Common myeloid progenitor, CD34-positive (primary cell): Measurements from ENCODE around the gene TRMU.
A peak's percentile ranks its signal among the peaks of the same experiment; 100 is the strongest.

Experiments
- CTCF ChIA-PET: fragments of 350-600 bp; sonication (Branson Sonifier 250); formaldehyde crosslinking; loops from one replicate; lab custom pipeline; 2021; ENCODE audit warnings: antibody characterized with exemption; lab: Charles Lee
- POLR2A ChIA-PET: fragments of 350-600 bp; sonication (Branson Sonifier 250); formaldehyde crosslinking; loops from one replicate; lab custom pipeline; 2021; ENCODE audit warnings: antibody characterized with exemption; lab: Charles Lee
- DNase-seq, 3 donors: peaks; one replicate each; pipeline versions ENCODE4 v3.0.0 to v3.0.0-alpha.2; 2013
- H3K27ac ChIP-seq, 2 experiments: 1 replicate in 1 of 2; 2 replicates in 1 of 2; pipeline ENCODE4 v1.7.0; 2013; ENCODE audit warnings: inconsistent platforms in 2 of 2, low read length in 2 of 2, mild to moderate bottlenecking in 2 of 2, low read depth in 1 of 2, moderate library complexity in 1 of 2; ENCODE audit not compliant: severe bottlenecking in 2 of 2, insufficient read depth in 1 of 2, poor library complexity in 1 of 2
- H3K27me3 ChIP-seq, 5 experiments: replicated peaks in 2 of 5; 1 replicate in 3 of 5; 2 replicates in 2 of 5; pipeline versions ENCODE4 v1.6.1 to v1.7.0; 2013; ENCODE audit warnings: low read length in 4 of 5, mild to moderate bottlenecking in 2 of 5, moderate library complexity in 2 of 5, inconsistent platforms in 1 of 5; ENCODE audit not compliant: insufficient read depth in 5 of 5, control insufficient read depth in 4 of 5
- H3K36me3 ChIP-seq, 4 experiments: 1 replicate in 2 of 4; 2 replicates in 2 of 4; pipeline versions ENCODE4 v1.6.1 to v1.7.0; 2013; ENCODE audit warnings: low read length in 3 of 4, control low read depth in 1 of 4, mild to moderate bottlenecking in 1 of 4; ENCODE audit not compliant: control insufficient read depth in 4 of 4, insufficient read depth in 4 of 4
- H3K4me1 ChIP-seq, 4 experiments: 1 replicate in 3 of 4; 2 replicates in 1 of 4; pipeline versions ENCODE4 v1.6.1 to v1.7.1; 2013; ENCODE audit warnings: low read length in 3 of 4, mild to moderate bottlenecking in 3 of 4, control low read depth in 1 of 4, inconsistent platforms in 1 of 4, moderate library complexity in 1 of 4; ENCODE audit not compliant: control insufficient read depth in 4 of 4, insufficient read depth in 4 of 4; ENCODE audit errors: control extremely low read depth in 1 of 4
- H3K4me3 ChIP-seq, 7 experiments: 1 replicate in 4 of 7; 2 replicates in 3 of 7; pipeline versions ENCODE4 v1.5.1 to v1.7.0; 2013; ENCODE audit warnings: mild to moderate bottlenecking in 7 of 7, low read length in 6 of 7, moderate library complexity in 6 of 7, inconsistent platforms in 2 of 7, low read depth in 2 of 7, control low read depth in 1 of 7; ENCODE audit not compliant: insufficient read depth in 4 of 7, control insufficient read depth in 1 of 7; ENCODE audit errors: extremely low read depth in 1 of 7
- H3K9me3 ChIP-seq, 5 experiments: 1 replicate in 4 of 5; 2 replicates in 1 of 5; pipeline versions ENCODE4 v1.6.1 to v1.7.1; 2013; ENCODE audit warnings: low read length in 4 of 5, mild to moderate bottlenecking in 2 of 5, inconsistent platforms in 1 of 5, low read depth in 1 of 5, moderate library complexity in 1 of 5; ENCODE audit not compliant: control insufficient read depth in 4 of 5, insufficient read depth in 2 of 5; ENCODE audit errors: control extremely low read depth in 1 of 5
- WGBS: methylation state at CpG from one replicate; pipeline ENCODE4 v1.1.5; 2013; ENCODE audit not compliant: insufficient coverage; 5-methylcytosine and 5-hydroxymethylcytosine counted together

TRMU gene

GRCh38 chr22:46294784-46295183 is 40.7 kb upstream of the TRMU start:
- peaks cover 0 to 30% (median 11%) of the 10 kb centered on the region in 4 experiments for H3K36me3 ChIP-seq
- WGBS: 100% methylated on average over 2 of the region's 2 CpGs
- H3K4me1 ChIP-seq: peaks cover 5 to 53% (median 37%) of the 10 kb centered on the region in 4 experiments
- POLR2A ChIA-PET: no interaction called here
- CTCF ChIA-PET: interaction anchor here (1.7 kb wide), 1 partner anchor 20 kb away, joined by 7 read pairs; no protein-coding TSS in a partner anchor
- H3K9me3 ChIP-seq: peaks cover 0 to 3% (median 0%) of the 10 kb centered on the region in 5 experiments
- no peak overlapping the region for H3K4me3 ChIP-seq
- H3K27me3 ChIP-seq: no peaks in the 10 kb centered on the region
- DNase-seq: no peak
- no peak overlapping the region for H3K27ac ChIP-seq

- WGBS: 92% methylated on average over 4 of the region's 4 CpGs
- Histone ChIP-seq H3K27ac (peak overlapping the region in 1 of 2 experiments; percentile 83), H3K27me3 (no peaks in the 10 kb centered on the region), H3K4me3 (peak overlapping the region in 3 of 7 experiments; percentile 75 to 87 (median 82)), H3K9me3 (peaks cover 0 to 3% (median 0%) of the 10 kb centered on the region in 5 experiments), H3K4me1 (peaks cover 5 to 47% (median 37%) of the 10 kb centered on the region in 4 experiments), H3K36me3 (peaks cover 0 to 29% (median 11%) of the 10 kb centered on the region in 4 experiments)
- ChIA-PET POLR2A (interaction anchor here (1.2 kb wide), 1 partner anchor 45 kb away, joined by 4 read pairs; the partner anchor contains the start of gene CDPF1), CTCF (interaction anchor here (0.9 to 1.7 kb wide), 9 partner anchors 16 to 175 kb away, joined by 3 to 7 read pairs (median 5); partner anchors contain the start of genes PKDREJ and TTC38)
- DNase-seq: no peak
Measured at GRCh38 chr22:46295277-46295971, 40.1 kb upstream of the TRMU start.

- peak within 1 kb of the TSS; percentile 43 to 87 (median 75) for H3K4me3 ChIP-seq
- H3K36me3 ChIP-seq: peaks cover 2 to 34% (median 15%) of the 10 kb centered on the region in 4 experiments
- H3K9me3 ChIP-seq: peaks cover 0 to 3% (median 0%) of the 10 kb centered on the region in 5 experiments
- peak within 1 kb of the TSS; percentile 70 to 83 for H3K27ac ChIP-seq
- ChIA-PET CTCF (interaction anchor here (0.9 to 1.7 kb wide), 11 partner anchors 11 to 176 kb away, joined by 3 to 7 read pairs (median 5); partner anchors contain the start of genes PKDREJ and TTC38), POLR2A (interaction anchor here (0.6 to 1.2 kb wide), 4 partner anchors 8 to 147 kb away, joined by 3 to 4 read pairs (median 4); partner anchors contain the start of gene CDPF1)
- 1% methylated on average over 50 of the region's 76 CpGs for WGBS
- H3K4me1 ChIP-seq: peaks cover 5 to 47% (median 37%) of the 10 kb centered on the region in 4 experiments
- DNase-seq: peak; percentile 97 to 99 (median 98)
- H3K27me3 ChIP-seq: no peaks in the 10 kb centered on the region
Measured at GRCh38 chr22:46296257-46297150, 39.0 kb upstream of the TRMU start, which contains the start of gene GTSE1. Gene GTSE1 (plus strand): TSS chr22:46296870. CDS start chr22:46297401, 531 bp downstream.

- H3K36me3 ChIP-seq: peaks cover 2 to 31% (median 10%) of the 10 kb centered on the region in 4 experiments
- CTCF ChIA-PET: interaction anchor here (1.4 kb wide), 1 partner anchor 56 kb away, joined by 3 read pairs; no protein-coding TSS in a partner anchor
- POLR2A ChIA-PET: interaction anchor here (0.9 kb wide), 1 partner anchor 148 kb away, joined by 3 read pairs; no protein-coding TSS in a partner anchor
- peaks cover 5 to 47% (median 37%) of the 10 kb centered on the region in 4 experiments for H3K4me1 ChIP-seq
- 8% methylated on average over 24 of the region's 32 CpGs for WGBS
- DNase-seq: peak in 1 of 3 donors; percentile 21
- H3K4me3 ChIP-seq: peak overlapping the region; percentile 39 to 87 (median 75)
- no peaks in the 10 kb centered on the region for H3K27me3 ChIP-seq
- no peaks in the 10 kb centered on the region for H3K9me3 ChIP-seq
- H3K27ac ChIP-seq: peak overlapping the region in 1 of 2 experiments; percentile 25
Measured at GRCh38 chr22:46297151-46297812, 38.2 kb upstream of the TRMU start.

- H3K27me3 ChIP-seq: no peaks in the 10 kb centered on the region
- 99% methylated on average over 12 of the region's 13 CpGs for WGBS
- POLR2A ChIA-PET: no interaction called here
- DNase-seq: no peak
- H3K36me3 ChIP-seq: peaks cover 2 to 34% (median 9%) of the 10 kb centered on the region in 4 experiments
- peaks cover 5 to 31% (median 24%) of the 10 kb centered on the region in 4 experiments for H3K4me1 ChIP-seq
- H3K9me3 ChIP-seq: no peaks in the 10 kb centered on the region
- H3K4me3 ChIP-seq: no peak overlapping the region
- CTCF ChIA-PET: interaction anchor here (0.8 to 0.9 kb wide), 2 partner anchors 8 to 12 kb away, joined by 3 to 4 read pairs; no protein-coding TSS in a partner anchor
- H3K27ac ChIP-seq: no peak overlapping the region
Measured at GRCh38 chr22:46299101-46299500, 36.4 kb upstream of the TRMU start.

- ChIA-PET POLR2A (no interaction called here), CTCF (interaction anchor here (1.2 kb wide), 1 partner anchor 28 kb away, joined by 3 read pairs; no protein-coding TSS in a partner anchor)
- WGBS: 100% methylated on average over 6 of the region's 7 CpGs
- Histone ChIP-seq H3K27ac (no peak overlapping the region), H3K36me3 (peaks cover 2 to 39% (median 9%) of the 10 kb centered on the region in 4 experiments), H3K9me3 (no peaks in the 10 kb centered on the region), H3K4me3 (no peak overlapping the region), H3K4me1 (peaks cover 5 to 23% (median 20%) of the 10 kb centered on the region in 4 experiments), H3K27me3 (no peaks in the 10 kb centered on the region)
- DNase-seq: no peak
Measured at GRCh38 chr22:46300491-46300890, 35.0 kb upstream of the TRMU start.
